NCI-H510A (cell line): Measurements from ENCODE around the gene ASIC4.

Experiments
- DNase-seq: peaks from one replicate; lab custom pipeline; 2025; lab: John Stamatoyannopoulos, UW

The ASIC4 gene

DNA sequence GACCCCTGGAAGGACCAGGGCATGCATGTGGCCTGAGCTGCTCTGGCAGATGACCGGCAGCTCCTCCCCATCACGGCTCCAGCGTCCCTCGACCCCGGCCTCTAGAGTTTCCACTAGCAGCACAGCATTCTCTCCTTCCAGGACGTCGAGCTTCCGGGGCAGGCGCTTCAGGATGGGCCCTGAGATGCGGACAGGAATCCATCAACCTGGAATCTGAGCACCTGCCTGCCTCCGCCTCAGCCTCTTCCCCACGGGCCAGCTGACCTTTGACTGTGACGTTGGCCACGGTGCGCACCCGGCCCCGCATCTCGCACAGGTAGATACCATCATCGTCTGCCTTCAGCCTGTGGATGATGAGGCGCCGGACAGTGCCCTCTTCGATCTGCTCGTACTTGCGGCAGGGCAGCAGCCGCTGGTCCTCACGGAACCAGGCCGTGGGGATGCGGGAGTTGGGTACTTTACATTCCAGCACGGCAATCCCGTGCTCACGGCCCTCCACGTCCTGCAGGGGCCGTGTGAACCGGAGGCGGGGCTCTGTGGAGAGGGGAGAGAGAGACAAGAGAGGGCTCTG lies 53.6 kb downstream of the ASIC4 start:
- no peak for DNase-seq

DNA sequence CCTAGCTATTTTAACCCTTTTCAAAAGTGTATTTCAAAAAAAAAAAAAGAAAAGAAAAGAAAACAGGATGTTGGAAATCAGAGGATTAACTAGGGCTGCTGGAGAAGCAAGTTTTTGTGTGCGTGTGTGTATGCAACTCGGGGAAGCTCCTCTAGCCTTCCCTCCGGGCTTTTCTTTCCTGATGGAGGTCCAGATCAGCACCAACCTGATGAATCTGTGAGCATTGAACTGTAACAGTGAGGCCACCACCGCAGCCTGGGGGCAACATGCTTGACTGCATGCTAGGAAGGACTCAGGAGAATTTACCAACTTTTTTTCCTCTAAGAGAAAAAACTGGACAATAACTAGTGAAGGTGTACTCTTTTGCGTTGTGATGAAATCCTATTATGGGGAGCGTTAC lies 54.8 kb downstream of the ASIC4 start:
- no peak for DNase-seq

DNA sequence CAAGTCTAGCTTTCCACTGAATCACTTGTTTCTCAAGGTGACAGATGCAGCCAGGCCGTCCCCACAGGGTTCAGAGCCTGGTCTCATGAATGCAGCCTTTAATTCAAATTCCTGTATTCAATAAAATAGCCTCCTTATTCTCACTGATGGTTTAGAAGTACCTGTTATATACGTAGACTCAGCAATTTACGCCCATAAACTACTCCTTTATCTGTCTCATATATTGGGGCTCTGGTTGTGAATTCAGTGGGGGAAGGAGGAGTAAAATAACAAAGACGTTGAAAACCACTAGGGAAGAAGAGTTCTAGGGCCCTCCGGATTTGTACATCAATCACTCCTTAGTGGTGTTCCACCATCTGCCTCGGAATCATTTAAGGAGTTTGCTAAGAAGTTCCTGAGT lies 55.4 kb downstream of the ASIC4 start:
- no peak for DNase-seq

DNA sequence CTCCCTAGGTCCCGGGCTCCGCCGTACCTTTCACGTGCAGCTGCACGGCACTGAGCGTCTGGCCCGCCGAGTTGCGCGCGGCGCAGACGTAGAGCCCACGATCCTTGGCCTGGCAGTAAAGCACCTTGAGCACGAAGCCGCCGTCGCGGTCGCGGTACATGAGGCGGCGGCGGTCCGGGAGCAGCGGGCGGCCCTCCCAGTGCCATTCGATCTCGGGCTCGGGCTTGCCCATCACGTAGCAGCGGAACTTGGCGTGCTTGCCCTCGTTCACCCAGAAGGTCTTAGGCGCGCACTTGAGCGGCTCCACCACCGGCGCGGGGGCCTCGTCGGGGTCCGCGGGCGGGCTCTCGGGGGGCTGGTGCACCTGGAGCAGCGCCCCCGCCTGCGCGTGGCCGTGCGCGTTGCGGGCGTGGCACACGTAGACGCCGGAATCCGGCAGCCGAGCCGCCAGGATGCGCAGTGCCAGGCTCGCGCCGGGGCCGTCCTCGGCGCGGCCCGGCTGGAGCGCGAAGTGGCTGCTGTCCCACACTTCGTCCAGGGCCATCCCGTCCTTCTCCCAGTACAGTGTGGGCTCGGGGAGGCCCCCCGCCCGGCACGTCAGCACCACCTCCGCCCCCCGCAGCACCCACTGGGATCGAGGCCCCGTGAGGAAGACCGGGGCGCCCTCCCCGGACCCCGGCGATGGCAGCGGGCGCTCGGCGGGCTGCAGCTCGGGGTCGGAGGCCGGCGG lies 56.1 kb downstream of the ASIC4 start:
- peak; percentile 32 for DNase-seq

DNA sequence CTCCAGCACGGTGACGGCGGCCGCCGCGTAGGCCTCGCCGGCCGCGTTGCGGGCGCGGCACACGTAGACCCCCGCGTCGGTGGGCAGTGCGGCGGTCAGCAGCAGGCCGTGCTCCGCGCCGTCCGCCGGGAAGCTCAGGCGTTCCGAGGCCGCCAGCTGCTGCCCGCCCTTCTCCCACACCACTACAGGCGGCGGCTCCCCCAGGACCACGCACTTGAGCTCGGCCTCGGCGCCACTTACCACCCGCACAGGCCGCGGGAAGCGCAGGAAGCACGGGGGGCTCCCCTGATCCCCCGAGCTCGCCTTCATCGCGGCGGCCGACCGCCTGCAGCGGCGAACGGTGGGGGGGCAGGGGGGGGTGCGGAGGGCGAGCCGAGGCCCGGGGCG lies 56.6 kb downstream of the ASIC4 start:
- no peak for DNase-seq

DNA sequence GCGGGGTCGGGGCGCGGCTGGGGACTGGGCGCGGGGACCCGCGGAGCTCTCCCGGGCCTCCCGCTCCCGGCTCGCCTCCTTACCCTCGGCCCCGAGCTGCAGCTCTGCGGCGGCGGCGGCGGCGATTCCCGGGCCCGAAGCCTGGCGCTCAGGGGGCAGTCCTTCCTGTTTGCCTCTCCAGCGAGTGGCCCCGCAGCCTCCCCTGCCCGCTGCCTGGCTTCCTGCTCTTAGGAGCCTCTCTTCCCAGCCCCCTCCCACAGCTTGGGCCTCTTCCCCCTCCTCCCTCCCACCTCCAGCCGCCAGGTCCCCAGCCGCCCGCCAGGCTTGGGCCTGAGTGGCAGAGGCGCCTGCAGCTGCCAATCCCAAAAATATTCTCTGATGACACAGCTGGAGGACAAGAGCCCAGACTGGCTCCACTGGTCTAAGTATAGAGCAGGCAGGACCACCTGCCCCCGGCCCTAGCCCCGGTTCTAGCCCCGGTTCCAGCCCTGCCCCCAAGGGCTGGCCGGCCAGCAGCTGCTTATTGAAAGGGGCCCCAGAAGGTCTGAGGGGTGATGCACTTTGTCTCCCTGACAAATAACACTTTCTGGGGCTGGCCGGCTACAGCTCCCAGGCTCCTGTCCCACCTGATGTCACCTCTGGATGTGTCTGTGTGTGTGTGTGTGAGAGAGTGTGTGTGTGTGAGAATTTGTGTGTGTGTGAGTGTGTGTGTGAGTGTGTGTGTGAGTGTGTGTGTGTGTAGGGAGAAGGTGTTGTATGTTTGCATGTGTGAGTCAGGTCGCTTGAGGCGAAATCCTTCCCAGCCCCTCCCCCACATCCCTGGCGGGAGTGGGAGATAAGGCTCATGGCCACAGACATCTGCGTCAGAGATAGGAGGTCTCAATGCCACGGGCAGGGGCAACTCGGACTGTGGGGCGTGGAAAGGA lies 57.3 kb downstream of the ASIC4 start, which contains the start of gene OBSL1:
Gene OBSL1, minus strand, starts transcription at position 229 of the 926 bp plus-strand sequence. CDS start 307 bp downstream, outside the sequence.
- peak; percentile 87 for DNase-seq

DNA sequence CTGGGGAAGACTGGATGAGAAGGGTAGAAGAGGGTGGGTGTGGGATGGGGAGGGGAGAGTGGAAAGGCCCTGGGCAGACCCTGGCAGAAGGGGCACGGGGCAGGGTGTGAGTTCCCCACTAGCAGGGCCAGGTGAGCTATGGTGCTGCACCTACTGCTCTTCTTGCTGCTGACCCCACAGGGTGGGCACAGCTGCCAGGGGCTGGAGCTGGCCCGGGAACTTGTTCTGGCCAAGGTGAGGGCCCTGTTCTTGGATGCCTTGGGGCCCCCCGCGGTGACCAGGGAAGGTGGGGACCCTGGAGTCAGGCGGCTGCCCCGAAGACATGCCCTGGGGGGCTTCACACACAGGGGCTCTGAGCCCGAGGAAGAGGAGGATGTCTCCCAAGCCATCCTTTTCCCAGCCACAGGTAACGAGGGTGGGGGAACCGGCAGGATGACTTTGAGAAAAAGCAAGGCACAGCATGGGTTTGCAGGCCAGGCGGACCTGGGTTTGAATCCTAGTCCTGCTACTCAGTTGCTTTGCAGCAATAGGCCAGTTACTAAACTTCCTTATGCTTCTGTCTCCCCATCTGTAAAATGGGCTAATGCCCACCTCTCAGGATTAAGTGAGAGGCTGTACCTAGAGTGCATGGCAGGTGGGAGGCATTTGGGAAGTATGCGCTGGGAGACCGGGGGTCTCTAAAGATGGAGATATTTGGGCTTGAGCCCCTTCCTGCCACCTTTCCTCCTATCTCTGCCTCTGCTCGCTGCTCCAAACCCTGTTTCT lies 58.1 kb downstream of the ASIC4 start, which contains the start of gene INHA:
Gene INHA, plus strand, starts transcription at position 74 of the 765 bp plus-strand sequence. Its CDS starts 65 bp downstream, at position 139.
- DNase-seq = no peak

DNA sequence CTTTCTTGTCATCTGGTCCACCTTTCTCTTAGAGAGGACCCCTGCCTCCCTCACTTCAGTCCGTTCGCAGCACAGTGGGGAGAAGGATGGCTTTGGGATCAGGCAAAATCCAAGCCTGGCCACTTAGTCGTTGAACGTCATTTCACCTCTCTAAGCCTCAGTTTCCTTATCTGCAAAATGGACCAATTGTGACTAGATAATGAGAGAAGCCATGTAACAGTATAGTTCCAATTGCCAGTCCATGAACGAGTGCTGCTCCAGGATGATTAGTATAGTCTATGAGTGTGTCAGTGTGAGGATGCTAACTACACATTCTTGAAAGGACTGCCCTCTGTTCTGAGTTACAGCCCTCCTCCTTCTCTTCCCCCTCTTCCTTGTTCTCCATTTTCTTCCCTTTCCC lies 58.9 kb downstream of the ASIC4 start:
- DNase-seq = no peak

DNA sequence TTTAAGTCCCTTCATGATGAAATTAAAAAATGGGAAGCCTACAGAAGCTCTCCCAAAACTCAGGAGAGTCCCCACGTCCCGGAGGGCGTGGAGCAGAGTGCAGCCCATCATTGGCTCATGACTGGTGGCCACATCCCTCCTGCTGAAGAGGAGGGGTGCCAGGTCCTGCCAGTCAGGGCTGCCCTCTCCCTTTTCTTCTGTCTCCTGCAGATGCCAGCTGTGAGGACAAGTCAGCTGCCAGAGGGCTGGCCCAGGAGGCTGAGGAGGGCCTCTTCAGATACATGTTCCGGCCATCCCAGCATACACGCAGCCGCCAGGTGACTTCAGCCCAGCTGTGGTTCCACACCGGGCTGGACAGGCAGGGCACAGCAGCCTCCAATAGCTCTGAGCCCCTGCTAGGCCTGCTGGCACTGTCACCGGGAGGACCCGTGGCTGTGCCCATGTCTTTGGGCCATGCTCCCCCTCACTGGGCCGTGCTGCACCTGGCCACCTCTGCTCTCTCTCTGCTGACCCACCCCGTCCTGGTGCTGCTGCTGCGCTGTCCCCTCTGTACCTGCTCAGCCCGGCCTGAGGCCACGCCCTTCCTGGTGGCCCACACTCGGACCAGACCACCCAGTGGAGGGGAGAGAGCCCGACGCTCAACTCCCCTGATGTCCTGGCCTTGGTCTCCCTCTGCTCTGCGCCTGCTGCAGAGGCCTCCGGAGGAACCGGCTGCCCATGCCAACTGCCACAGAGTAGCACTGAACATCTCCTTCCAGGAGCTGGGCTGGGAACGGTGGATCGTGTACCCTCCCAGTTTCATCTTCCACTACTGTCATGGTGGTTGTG lies 60.4 kb downstream of the ASIC4 start:
- peak; percentile 79 for DNase-seq

DNA sequence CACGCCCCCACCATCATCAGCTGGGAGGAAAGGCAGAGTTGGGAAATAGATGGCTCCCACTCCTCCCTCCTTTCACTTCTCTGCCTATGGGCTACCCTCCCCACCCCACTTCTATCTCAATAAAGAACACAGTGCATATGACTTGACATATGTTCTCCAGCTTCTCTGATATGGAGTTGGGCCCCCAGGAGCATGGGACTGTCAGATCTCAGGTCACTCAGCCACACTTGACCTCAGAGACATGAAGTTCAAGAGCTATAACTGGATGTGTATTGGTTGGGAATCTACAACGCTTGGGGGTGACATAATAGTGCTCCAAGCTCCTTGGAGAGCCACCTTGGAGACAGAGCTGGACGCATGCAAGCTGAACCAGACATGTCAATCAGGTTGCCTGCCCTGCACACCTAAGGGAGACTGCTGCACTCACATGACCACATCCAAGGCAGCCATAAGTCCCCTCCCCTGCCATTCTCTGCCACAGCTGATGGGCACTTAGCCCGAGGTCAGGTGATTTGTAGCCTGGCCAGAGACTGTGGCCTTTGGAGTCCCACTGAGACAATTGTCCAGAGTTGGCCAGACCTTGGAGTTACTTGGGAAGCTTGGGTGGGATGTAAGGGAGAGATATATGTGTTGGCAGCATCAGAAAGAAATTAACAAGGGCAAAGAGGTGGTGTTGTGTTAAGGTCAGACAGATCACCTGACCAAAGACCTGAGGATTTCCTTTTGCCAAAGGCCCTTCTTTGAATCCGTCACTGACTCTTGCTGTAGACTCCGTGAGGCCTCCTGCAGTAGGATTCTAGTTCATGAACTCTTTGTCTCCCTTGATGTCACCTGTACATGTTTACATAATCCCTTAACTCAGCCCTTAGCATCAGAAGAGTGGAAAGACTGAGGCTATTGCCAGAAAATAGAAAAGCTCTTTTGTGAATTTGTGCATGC lies 61.6 kb downstream of the ASIC4 start:
- no peak for DNase-seq

DNA sequence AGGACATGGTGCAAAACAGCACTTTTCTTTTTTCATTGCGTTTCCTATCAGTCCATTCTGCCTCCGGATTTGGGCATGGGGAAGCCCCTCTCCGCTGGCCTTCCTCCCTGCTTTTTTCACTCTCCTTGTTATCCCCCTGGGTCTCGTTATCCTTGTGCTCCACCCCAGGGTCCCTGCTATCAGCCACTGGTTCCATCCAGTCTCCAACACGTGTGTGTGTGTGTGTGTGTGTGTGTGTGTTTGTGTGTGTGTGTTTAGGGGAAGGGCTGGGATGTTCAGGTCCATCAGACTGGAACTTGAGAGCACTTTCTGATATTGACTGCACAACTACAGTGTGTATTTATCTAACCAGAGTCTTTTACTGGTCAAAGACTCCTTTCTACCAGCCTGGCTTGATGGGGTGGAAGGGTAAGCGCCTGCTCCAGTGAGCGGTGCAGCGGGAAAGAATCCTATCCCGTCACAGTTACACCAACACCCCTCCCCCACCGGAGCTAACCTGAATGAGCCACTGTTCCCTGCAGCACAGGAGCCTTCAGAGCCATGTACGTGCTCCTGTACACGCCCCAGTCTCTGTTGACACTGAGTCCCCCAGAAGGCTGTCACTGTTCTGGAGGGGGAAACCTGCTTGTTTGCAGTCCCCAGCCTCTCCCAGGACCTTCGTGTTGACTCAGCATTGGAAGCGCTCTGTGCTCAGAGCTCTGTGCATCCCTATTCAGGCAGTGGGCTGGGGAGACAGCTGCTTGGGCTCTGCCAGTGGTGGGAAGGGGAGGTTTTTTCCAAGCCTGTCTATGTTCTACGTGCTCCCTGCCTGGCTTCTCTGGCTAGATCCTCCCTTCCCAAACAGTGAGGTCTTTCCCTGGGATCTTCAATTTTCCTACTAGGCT lies 62.5 kb downstream of the ASIC4 start:
- DNase-seq = peak; percentile 83

DNA sequence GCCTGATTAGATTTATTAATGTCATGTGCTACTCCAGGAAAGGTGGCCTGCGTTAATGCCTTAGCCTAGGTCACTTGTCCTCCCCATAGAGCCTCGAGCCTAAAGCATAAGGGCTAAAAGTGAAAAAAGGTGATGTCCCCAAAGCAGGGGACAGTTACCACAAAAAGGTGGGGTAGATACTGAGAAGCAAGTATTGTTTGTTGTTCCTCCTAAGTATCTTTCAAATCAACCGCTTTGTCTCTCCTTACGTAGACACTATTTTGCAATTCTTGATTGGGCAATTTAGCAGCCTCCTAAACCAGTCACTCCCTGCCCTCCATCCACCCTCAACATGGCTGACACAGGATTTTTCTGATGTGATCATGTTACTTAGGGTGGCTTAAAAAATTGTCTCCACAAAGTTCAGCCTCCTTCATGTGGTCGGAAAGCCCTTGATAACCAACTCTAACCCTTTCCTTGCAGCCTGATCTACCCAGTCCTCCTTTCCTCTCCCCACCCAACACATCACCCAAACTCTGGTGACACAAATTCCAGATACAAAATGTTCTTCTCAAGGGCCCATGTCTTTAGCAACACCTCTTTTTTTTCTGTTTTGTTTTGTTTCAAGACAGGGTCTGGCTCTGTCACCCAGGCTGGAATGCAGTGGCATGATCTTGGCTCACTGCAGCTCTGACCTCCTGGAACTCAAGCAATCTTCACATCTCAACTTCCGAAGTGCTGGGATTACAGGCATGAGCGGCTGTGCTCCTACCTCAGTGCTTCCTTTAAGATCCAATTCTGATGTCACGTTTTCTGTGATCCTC lies 64.7 kb downstream of the ASIC4 start:
- no peak for DNase-seq

DNA sequence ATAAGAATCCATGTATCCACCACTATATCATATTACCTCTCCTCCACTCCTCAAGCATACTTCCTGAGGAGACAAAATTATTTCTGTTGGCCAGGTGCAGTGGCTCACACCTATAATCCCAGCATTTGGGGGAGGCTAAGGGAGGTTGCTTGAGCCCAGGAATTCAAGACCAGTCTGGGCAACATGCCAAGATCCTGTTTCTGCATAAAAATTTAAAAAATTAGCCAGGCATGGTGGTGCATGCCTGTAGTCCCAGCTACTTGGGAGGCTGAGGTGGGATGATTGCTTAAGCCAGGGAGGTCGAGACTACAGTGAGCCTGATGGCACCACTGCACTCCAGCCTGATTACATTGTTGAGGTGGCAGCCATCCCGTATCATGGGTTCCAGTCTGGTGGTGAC lies 67.1 kb downstream of the ASIC4 start:
- no peak for DNase-seq
